GM20000 (cell line): ENCODE measurements around the gene COL15A1.

Experiments
- DNase-seq: peaks from one replicate; pipeline ENCODE4 v3.0.0; 2012; ENCODE audit warnings: low spot score
- CTCF ChIP-seq: IDR thresholded peaks from 2 replicates; pipeline ENCODE4 v1.5.1; 2012; ENCODE audit warnings: mild to moderate bottlenecking, control low read depth; ENCODE audit errors: extremely low read depth, missing control alignments

COL15A1 gene

GRCh38 chr9:98944734-98945074 lies 997 bp downstream of the COL15A1 start:
- no peak for TF ChIP-seq CTCF
- DNase-seq = no peak

GRCh38 chr9:98949565-98949964 lies 5.9 kb downstream of the COL15A1 start:
- DNase-seq = no peak
- no peak for TF ChIP-seq CTCF

- DNase-seq = no peak
- no peak for TF ChIP-seq CTCF
These were observed 6.6 kb downstream of the COL15A1 start for GRCh38 chr9:98950262-98950661.

- no peak for DNase-seq
- TF ChIP-seq CTCF = no peak
These were observed 8.3 kb downstream of the COL15A1 start for GRCh38 chr9:98951967-98952366.

- no peak for TF ChIP-seq CTCF
These were observed 10.0 kb downstream of the COL15A1 start for GRCh38 chr9:98953581-98954243.

GRCh38 chr9:98954244-98954610 lies 10.5 kb downstream of the COL15A1 start:
- TF ChIP-seq CTCF = no peak
- no peak for DNase-seq

More at GRCh38 chr9:98953581-98954243, 10.0 kb downstream of the COL15A1 start:
- no peak for DNase-seq

- DNase-seq = no peak
- TF ChIP-seq CTCF = no peak
These were observed 11.6 kb downstream of the COL15A1 start for GRCh38 chr9:98955259-98955658.

- TF ChIP-seq CTCF = no peak
- no peak for DNase-seq
These were observed 14.1 kb downstream of the COL15A1 start for GRCh38 chr9:98957826-98958225.
